Fibroblast of the aortic adventitia (primary cell): Measurements from ENCODE around the gene PTPN6. TPM values are rescaled to one million over a fixed set of nuclear protein-coding genes. Genes with fewer than 3 reads are reported as not detected.

Experiments used
- DNase-seq: peaks from one replicate; pipeline ENCODE4 v3.0.0-alpha.2; 2010; ENCODE audit warnings: low read depth
- H3K4me3 ChIP-seq: 2 replicates; pipeline ENCODE4 v1.5.1; 2011; ENCODE audit warnings: low read depth, mild to moderate bottlenecking, control low read depth, low read length, moderate library complexity
- total RNA-seq: library from RNA; depleted of rRNA; stranded (reverse); fragments of >200 nt; gene quantifications from 2 replicates; pipeline ENCODE4 v1.2.3, GENCODE V29; 2012; ENCODE audit warnings: low replicate concordance
- TF ChIP-seq, protein P1 (sequence below): IDR thresholded peaks from 2 replicates; pipeline ENCODE4 v1.5.1; 2011; ENCODE audit warnings: mild to moderate bottlenecking, low read length, control low read depth, inconsistent platforms; ENCODE audit not compliant: insufficient read depth

Gene PTPN6
- total RNA-seq, 1 donor: not detected

DNA sequence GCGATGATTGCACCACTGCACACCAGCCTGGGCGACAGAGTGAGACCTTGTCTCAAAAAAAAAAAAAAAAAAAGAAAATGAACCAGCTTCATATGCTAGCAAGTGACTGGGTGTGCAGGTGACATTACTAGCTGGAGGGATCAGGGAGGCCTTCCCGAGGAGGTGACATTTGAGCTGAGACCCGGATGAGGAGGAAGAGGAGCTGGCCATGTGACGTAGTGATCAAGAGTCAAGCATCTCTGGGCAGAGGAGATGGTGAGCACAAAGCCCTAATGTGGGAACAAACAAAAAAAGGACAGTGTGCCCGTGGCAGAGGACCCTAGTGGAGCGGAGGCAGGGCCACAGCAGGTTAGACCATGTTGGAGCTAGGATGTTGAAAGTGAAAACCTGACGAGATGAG is 3.5 kb upstream of the PTPN6 start:
- TF ChIP-seq, protein P1, sequence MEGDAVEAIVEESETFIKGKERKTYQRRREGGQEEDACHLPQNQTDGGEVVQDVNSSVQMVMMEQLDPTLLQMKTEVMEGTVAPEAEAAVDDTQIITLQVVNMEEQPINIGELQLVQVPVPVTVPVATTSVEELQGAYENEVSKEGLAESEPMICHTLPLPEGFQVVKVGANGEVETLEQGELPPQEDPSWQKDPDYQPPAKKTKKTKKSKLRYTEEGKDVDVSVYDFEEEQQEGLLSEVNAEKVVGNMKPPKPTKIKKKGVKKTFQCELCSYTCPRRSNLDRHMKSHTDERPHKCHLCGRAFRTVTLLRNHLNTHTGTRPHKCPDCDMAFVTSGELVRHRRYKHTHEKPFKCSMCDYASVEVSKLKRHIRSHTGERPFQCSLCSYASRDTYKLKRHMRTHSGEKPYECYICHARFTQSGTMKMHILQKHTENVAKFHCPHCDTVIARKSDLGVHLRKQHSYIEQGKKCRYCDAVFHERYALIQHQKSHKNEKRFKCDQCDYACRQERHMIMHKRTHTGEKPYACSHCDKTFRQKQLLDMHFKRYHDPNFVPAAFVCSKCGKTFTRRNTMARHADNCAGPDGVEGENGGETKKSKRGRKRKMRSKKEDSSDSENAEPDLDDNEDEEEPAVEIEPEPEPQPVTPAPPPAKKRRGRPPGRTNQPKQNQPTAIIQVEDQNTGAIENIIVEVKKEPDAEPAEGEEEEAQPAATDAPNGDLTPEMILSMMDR: no peak
- H3K4me3 ChIP-seq: no peak overlapping the region
- DNase-seq: no peak

DNA sequence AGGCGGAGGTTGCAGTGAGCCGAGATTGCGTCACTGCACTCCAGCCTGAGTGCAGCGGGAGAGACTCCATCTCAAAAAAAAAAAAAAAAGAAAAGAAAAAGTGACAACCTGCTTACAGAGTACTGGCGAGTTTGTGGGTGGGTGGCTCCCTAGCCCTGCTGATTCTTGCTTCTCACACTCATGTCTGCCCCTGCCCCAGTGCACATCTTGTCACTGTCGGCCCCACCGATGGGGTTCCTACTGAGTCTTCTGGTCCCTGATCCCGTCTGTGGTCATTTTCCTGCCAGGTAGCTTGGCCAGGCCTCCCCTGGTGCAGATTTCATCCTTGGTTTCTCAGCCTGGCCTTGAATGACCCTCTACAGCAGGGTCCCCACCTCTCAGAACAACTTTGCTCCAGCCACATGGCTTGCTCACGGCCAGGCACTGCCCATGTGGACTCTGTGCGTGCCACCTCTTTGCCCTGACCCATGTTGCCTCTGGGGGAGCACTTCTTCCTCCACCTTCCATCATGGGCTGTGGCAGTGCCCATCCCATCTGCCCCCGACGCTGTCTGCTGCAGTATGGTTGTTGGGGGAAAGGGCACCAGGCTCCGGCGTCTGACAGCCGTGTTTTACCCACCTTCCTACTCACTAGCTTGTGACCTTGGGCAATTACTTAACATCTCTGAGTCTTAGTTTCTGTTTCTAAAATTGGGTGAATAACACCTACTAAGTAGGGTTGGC is 2.1 kb upstream of the PTPN6 start:
- no peak for DNase-seq
- TF ChIP-seq, protein P1: no peak
- H3K4me3 ChIP-seq: no peak overlapping the region

DNA sequence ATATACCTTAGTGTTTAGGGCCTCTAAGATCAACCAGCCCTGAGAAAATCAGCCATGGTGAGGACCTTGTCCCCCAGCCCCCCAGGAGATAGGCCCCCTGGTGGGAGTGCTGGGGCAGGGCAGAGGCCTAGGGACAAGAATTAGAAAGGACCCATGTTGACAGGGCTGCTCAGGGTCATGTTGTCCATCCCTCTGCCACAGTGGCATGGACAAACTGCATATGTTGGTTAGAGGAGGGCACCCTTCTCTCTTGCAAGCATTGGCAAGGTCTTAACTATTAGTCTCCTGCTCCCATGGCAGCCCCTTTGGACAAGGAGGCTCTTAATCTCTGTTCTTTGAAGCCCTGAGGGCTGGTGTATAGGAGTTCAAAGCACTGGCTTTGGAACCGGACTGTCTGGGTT is 755 bp upstream of the PTPN6 start:
- no peak for DNase-seq
- H3K4me3 ChIP-seq: no peak overlapping the region
- TF ChIP-seq, protein P1: peak; percentile 7

DNA sequence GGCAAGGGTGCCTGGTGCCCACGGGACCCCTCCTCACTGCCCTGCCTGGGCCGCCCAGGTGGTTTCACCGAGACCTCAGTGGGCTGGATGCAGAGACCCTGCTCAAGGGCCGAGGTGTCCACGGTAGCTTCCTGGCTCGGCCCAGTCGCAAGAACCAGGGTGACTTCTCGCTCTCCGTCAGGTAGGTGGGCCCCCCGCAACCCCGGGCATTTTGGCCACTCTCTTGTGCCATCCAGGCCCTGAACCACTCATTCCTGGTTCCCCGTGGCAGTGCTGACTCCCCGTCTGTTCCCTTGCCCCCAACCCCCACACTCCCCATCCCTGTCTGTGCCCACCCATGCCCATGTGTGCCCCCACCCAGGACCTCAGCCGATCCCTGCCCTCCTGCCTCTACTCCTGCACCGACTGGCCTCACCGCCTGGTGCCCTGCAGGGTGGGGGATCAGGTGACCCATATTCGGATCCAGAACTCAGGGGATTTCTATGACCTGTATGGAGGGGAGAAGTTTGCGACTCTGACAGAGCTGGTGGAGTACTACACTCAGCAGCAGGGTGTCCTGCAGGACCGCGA is 480 bp downstream of the PTPN6 start:
- H3K4me3 ChIP-seq: no peak overlapping the region
- TF ChIP-seq, protein P1: no peak
- no peak for DNase-seq

DNA sequence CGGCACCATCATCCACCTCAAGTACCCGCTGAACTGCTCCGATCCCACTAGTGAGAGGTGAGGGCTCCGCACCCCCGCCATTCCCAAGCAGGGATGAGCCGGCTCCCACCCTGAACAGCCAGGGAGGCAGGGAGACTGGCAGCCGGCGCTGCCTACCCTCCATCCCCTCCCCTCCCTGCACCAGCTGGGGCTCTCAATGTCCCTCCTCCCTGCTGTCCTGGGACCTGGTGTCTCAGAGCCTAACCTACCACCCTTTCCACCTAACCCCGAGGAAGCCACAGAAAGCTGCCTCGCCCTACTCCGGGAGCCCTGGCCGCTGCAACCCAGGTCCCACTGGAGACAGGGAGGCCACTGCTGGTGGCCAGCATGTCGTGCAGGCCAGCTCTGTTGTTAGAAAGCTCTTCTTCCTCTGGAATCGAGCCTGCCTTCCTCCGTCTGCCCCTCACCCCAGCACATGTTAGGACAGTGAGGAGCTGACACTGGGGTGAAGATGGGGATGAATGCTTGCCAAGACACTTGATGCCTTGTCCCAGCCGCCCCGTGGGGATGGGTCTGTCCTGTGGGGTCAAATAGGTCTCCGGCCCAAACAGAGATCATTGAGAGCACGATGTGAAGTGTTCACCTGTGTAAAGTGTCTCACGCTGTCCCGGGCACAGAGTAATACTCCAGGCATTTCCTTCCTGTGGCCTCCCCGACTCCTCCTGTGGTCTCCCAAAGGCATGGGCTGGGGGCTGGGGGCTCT is 1.1 kb downstream of the PTPN6 start:
- TF ChIP-seq, protein P1: no peak
- H3K4me3 ChIP-seq: no peak overlapping the region
- DNase-seq: no peak

DNA sequence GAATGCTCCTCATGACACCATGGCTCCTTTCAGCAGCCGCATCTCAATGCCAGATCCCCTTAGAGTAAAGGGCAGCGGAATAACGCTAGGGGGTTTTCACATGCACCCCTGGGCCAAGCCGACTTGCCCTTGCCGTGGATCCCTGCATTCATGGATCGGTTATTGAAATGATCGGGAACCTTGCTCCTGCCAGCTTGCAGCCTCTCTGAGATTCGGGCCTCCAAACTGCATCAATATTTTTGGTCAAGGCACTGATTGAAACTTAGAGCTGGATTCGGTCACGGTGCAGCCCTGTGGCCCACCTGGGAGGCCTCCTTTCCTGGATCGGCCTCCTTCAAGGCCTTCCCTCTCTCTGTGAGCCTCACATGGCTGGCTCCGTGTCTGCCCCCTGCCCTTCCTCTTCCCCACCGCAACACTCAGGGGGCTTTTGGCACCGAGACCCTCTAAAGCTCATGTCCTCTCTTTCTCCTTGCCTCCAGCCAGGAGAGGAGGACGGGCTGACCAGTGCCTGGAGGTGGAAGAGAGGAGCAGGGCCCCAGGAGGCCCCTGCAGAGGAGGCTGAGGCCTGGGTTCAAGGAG is 1.8 kb downstream of the PTPN6 start:
- no peak for DNase-seq
- H3K4me3 ChIP-seq: no peak overlapping the region
- TF ChIP-seq, protein P1: no peak
